HPDE6-E6E7 (cell line): ENCODE data around the gene BET1L.
"Not testable (repeated sequence)": the region's sequence is repeated elsewhere in the genome, so short reads cannot be mapped to it uniquely, and the experiment has no call there.

Experiments
- DNase-seq: peaks from one replicate; pipeline ENCODE4 v3.0.0; 2011; ENCODE audit warnings: missing footprints; ENCODE audit errors: extremely low spot score

The BET1L gene

GRCh38 chr11:196786-197731 lies 10.1 kb downstream of the BET1L start:
- no peak for DNase-seq

DNA sequence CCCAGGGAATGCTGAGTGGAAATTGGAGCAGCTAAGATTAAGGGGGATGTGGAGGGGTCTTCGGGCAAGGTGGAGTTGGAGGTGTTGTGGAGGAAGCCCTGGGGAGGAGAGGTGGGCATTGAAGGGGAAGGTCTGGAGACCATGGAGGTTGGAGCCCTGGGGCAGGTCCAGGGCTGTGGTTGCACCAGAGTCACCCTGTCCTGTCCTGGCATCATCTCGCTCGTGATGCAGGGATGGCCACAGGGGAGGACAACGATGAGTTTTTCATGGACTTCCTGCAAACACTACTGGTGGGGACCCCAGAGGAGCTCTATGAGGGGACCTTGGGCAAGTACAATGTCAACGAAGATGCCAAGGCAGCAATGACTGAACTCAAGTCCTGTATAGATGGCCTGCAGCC lies 13.7 kb downstream of the BET1L start:
- not testable (repeated sequence) for DNase-seq

DNA sequence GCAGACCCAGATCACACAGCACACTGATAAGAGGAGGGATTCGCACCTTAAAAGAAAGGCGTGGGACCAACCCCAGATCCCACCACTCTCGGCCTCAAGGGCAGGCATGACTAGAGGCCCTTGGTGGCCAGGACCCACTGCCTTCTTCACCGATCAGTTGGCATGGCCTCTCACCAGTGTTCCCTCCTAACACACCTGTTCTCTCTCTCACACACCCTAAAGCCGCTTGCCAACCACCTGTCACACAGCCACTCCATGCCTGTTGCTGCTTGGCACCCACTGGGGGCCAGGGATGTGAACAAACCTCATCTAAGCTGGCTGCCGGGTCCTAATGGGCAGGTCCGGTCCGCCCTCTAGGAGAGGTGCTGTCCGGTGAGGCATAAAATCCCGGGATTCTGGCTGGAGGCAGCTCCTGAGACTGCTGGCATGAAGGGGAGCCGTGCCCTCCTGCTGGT lies 14.5 kb downstream of the BET1L start, which contains the start of gene SCGB1C1:
TSS of gene SCGB1C1 (plus strand) at position 405 of the 455 bp plus-strand sequence. CDS start at position 427, 22 bp downstream.
- not testable (repeated sequence) for DNase-seq

DNA sequence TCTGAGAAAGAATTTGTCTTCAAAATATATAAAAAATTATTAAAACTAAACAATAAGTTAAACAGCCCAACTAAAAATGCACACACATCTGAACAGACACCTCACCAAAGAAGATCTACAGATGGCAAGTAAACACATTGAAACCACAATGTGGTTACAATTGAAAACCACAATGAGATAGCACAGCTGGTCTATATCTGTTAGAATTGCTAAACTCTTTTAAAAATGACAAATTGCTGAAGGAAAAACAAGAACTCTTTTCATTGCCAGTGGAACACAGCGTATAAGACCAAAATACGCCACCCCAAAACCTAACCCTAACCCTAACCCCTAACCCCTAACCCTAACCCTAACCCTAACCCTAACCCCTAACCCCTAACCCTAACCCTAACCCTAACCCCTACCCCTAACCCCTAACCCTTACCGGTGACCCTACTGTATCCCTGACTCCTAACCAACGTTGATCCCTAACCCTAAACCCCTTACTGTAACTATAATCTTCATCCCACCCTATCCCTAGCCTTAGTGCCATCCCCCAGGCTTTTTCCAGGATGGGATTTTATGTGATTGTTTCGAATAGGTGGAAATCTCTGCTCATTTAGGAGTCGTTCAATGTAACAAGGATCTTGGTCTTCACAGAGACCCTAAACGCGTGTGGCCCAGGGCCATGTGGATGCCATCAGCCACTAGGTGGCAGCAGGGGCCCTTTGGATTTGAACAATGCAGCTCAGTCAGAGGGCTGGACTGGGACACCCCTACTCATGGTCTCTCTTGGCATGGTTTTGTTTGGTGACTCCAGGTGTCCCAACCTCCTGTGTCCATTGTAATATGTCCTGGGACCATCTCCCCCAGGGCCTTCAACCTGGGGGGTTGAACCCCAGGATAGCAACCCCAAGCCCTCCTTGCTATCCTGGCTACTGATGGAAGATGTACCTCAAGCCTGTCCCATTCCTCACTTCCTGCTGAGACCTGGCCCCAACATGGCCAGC lies 15.4 kb downstream of the BET1L start:
- not testable (repeated sequence) for DNase-seq

DNA sequence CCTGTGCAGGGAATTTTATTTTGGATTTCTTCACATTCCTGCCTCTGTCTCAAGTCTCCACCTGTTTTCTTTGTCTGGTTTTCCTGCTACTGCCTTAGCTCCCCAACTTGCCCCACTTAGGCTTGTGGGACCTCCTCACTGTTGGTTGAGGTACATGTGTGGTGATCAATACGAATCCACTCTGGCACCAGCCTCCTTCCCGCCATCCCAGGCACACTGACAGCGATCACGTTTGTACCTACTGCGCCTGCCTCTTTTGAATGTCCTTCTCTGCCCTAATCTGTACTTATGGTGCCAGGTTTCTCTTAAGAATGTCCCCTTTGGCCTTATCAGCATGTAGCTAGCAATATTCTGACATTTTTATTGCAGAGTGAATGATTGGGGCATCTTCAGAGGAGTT lies 16.7 kb downstream of the BET1L start:
- not testable (repeated sequence) for DNase-seq

DNA sequence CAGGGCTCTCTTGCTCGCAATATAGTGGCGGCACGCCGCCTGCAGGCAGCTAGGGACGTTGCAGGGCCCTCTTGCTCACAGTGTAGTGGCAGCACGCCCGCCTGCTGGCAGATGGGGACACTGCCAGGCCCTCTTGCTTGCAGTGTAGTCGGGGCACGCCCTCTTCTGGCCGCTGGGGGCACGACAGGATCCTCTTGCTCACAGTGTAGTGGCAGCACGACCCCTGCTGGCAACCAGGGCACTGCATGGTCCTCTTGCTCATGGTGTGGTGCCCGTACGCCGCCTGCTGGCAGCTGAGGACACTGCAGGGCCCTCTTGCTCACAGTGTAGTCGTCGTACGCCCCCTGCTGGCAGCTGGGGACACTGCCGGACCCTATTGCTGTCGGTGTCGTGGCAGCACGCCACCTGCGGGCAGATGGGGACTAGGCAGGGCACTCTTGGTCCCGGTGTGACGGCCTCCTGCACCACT lies 17.3 kb downstream of the BET1L start:
- not testable (repeated sequence) for DNase-seq

- not testable (repeated sequence) for DNase-seq
Observed at GRCh38 chr11:189200-189783, 17.9 kb downstream of the BET1L start.

GRCh38 chr11:180242-180641 lies 27.0 kb downstream of the BET1L start:
- DNase-seq = not testable (repeated sequence)
